GM18861 (cell line): ENCODE results near the gene CRYBG3.
"Not testable (repeated sequence)": the region's sequence is repeated elsewhere in the genome, so short reads cannot be mapped to it uniquely, and the experiment has no call there.

Source experiments
- ATAC-seq: cut with Tn5 transposase; IDR thresholded peaks from one replicate; pipeline ENCODE4 v1.9.1; 2021; ENCODE audit not compliant: unreplicated experiment

Gene CRYBG3

GRCh38 chr3:97821774-97822358, at the start of gene CRYBG3:
CRYBG3 (plus strand) TSS chr3:97822011; CDS start chr3:97822207, 196 bp downstream.
- peak; percentile 97 for ATAC-seq

- ATAC-seq, result no peak
Measured at GRCh38 chr3:97772926-97773325, 48.9 kb upstream of the CRYBG3 start.

- no peak for ATAC-seq
Measured at GRCh38 chr3:97778152-97778551, 43.7 kb upstream of the CRYBG3 start.

GRCh38 chr3:97793420-97794019, 28.3 kb upstream of the CRYBG3 start:
- peak; percentile 65 for ATAC-seq

GRCh38 chr3:97795951-97796350, 25.9 kb upstream of the CRYBG3 start:
- no peak for ATAC-seq

GRCh38 chr3:97804471-97804870, 17.3 kb upstream of the CRYBG3 start:
- ATAC-seq, result no peak

GRCh38 chr3:97810779-97811390, 10.9 kb upstream of the CRYBG3 start:
- no peak for ATAC-seq

GRCh38 chr3:97815149-97815917, 6.5 kb upstream of the CRYBG3 start:
- no peak for ATAC-seq

GRCh38 chr3:97816811-97817210, 5.0 kb upstream of the CRYBG3 start:
- ATAC-seq, result no peak

GRCh38 chr3:97817965-97818364, 3.8 kb upstream of the CRYBG3 start:
- no peak for ATAC-seq

- ATAC-seq, result no peak
Measured at GRCh38 chr3:97820780-97821179, 1.0 kb upstream of the CRYBG3 start.

- peak; percentile 36 for ATAC-seq
Measured at GRCh38 chr3:97821287-97821773, 481 bp upstream of the CRYBG3 start.

GRCh38 chr3:97822359-97822775, 556 bp downstream of the CRYBG3 start:
- no peak for ATAC-seq

GRCh38 chr3:97823046-97824004, 1.5 kb downstream of the CRYBG3 start:
- ATAC-seq, result no peak

GRCh38 chr3:97825101-97825500, 3.3 kb downstream of the CRYBG3 start:
- ATAC-seq, result no peak

GRCh38 chr3:97827741-97828471, 6.1 kb downstream of the CRYBG3 start:
- no peak for ATAC-seq

- no peak for ATAC-seq
Measured at GRCh38 chr3:97829198-97829597, 7.4 kb downstream of the CRYBG3 start.

GRCh38 chr3:97830638-97831037, 8.8 kb downstream of the CRYBG3 start:
- no peak for ATAC-seq

- ATAC-seq, result no peak
Measured at GRCh38 chr3:97831140-97831539, 9.3 kb downstream of the CRYBG3 start.

GRCh38 chr3:97833184-97833583, 11.4 kb downstream of the CRYBG3 start:
- not testable (repeated sequence) for ATAC-seq
